Mammary epithelial cell (primary cell): ENCODE results near the gene POU6F2.

Source experiments
- CTCF ChIP-seq, 2 donors: IDR thresholded peaks in 1 of 2; conservative IDR thresholded peaks in 1 of 2; 2 replicates each; pipeline ENCODE4 v1.5.1; 2011 to 2012; ENCODE audit warnings: inconsistent platforms in 2 of 2, low read length in 2 of 2, mild to moderate bottlenecking in 2 of 2, control low read depth in 1 of 2, low read depth in 1 of 2; ENCODE audit not compliant: insufficient read depth in 1 of 2; ENCODE audit errors: extremely low read depth in 1 of 2
- EZH2 ChIP-seq: IDR thresholded peaks from 2 replicates; pipeline ENCODE4 v1.6.1; 2012; ENCODE audit warnings: low read length, inconsistent platforms, borderline replicate concordance

DNA sequence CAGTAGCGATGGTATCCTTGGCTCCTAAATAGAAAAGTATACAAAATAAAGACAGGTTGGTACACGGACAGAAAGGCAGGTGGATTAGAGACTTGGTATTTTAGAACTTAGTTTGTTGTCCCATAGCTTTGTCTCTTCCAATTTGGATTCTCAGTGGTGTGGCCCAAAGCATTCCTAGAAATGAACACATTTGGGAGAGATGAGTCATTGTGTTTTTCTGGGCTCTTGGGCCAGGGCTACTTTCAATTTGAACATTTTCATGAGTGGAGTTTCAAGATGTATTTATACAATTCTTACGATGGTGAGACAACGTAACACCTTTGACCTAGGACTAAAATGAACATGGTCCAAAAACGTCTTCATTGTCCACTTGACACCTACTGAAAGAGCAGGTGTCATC lies 363.4 kb downstream of the POU6F2 start:
- no peak for TF ChIP-seq CTCF (conservative IDR thresholded peaks at IDR 0.05 in 1 of 2, IDR thresholded peaks at IDR 0.05 in 1 of 2; ENCODE audit: extremely low read depth in 1 of 2, insufficient read depth in 1 of 2, low read depth in 1 of 2, low read length in 2 of 2)
- TF ChIP-seq EZH2, result no peak
